Stimulated activated CD4-positive, alpha-beta T cell treated with anti-CD3 and anti-CD28 coated beads, TNF-alpha, amount 100 ng/mL, for 1 hour (primary cell): ENCODE results near the gene CPLANE2.
"Not testable (repeated sequence)": the region's sequence is repeated elsewhere in the genome, so short reads cannot be mapped to it uniquely, and the experiment has no call there.

ENCODE experiments used
- DNase-seq, 3 donors: peaks; one replicate each; pipeline ENCODE4 v3.0.0-alpha.2; 2020; ENCODE audit warnings: low read depth in 3 of 3, low spot score in 1 of 3

CPLANE2 gene

DNA sequence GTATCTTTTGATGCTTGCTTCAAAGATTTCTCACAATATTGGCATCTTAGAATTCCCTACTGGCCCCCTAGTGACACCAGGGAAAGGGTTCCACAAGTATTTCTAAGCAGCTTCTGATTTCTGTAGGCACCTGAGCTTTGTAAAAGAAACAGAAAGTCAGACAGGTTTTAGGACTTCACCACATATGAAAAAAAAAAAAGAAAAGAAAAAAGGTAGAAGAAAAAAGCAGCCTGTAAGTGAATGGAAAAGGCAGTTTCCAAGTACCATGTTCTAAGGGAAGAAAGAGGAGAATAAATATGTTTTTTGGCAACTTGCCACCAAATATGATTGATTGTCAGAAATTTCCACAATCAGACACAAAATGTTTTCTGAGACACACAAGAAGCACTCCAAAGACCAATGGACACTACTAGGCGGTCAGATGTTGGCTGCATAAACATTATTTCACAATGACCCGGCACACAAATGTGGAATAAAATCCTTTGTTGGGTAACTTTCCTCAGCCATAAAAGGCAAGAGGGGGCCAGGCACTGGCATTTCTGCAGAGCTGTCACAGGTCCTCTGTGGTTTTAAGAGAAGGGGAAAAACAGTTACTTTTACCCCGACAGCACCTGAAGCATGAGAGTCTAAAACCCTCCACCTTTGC is 12.7 kb upstream of the CPLANE2 start:
- no peak for DNase-seq

DNA sequence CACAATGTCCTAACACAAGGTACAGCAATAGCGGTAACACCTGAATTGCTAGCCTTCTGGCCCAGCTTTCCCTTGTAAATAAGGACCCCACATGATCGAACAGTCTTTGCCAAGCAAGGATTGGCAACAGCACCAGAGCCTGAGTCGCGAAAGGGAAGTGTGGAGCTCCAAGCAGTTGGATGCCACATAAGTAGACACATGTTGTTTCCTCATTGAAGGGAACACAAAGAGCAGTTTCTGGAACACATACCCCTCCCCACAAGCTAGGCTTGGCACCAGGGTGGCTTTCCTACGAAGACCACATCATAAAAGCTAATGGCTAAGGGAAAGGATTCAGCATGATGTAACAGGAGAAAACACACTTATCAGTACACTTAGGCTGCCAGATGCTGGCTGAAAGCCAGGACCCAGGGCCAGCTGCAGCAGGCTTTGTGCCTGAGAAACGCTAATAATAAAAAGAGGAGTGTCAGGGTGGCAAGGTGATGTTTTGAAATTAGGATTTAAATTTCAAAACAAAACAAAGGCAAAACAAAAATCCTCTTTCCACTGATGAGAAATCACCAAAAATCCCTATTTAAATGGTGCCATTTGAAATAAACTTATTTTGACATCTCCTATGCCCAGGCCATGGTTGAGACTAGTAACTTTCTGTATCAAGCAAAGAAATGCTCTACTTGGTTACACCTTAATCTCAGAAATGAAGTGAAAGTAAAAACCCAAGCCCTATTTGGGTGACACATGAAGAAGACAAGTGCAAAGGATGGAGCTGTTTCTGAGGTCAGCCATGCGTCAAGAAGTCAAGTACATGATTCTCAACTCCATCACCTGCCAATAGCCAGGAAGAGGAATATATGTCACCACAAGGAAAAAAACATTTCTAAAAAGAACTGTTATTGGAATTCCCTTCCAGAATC is 11.9 kb upstream of the CPLANE2 start:
- DNase-seq: no peak

DNA sequence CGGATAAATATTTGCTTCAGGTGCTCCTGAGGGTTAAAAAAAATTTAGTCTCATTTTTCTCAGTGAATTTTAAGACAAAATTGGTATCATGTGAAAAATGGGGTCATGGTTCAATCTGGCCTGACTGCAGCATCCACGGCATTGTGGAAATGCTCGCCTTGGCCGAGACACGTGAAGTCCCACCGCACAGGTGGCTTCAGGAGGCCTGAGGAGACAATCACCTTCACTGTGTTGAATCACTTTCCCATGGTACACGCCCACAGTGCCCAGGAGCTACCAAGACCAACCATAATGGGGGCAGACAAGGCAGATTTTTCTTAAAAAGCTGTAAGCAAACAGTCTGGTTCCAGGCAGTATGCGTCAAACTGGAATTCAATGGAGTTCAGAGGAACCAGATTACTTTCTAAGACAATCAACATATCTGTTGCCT is 11.0 kb upstream of the CPLANE2 start:
- no peak for DNase-seq

DNA sequence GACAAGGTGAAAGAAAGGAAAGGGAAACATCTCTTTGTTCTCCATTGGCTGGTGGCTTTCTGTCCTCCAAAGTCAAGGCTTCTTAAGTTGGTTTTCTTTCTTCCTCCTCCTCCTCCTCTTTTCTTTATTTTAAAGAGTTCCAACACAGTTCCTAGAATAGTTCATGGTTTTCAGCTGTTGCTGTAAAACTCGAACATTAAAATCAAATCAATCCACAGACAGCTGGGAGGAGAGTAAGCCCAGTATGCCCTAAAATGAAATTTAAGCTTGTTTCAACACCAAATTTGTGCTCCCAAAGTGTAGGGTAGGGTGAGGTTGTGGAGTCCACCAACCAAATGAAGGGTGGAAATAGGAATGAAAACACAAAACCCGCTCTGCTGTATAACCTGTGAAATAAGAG is 10.5 kb upstream of the CPLANE2 start:
- no peak for DNase-seq

DNA sequence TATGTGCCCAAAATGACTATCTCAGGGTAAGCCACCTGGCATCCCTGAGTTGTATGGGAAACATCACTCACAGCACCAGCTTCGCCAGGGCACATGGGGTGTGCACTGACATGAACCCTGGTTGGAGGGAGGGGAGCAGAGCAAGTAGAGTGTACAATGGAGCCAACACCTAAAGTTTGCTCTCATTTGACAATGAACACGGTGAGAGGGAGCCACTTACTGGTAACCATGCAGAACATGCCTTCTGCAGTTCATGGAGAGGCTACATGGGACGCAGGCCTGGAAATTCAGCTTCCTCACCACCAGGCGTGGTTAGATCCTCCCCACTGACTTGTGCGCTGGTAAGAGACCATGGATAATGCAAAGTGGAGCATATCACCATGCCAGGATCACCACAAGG is 10.0 kb upstream of the CPLANE2 start:
- DNase-seq: no peak

DNA sequence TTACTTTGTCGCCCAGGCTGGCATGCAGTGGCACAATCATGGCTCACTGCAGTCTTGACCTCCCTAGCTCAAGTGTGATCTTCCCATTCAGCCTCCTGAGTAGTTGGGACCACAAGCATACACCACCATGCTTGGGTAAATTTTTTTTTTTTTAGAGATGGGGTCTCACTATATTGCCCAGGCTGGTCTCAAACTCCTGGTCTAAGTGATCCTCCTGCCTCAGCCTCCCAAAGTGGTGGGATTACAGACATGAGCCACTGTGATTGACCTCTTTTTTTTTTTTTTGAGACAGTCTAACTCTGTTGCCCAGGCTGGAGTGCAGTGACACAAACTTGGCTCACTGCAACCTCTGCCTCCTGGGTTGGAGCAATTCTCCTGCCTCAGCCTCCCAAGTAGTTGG is 9.3 kb upstream of the CPLANE2 start:
- not testable (repeated sequence) for DNase-seq

DNA sequence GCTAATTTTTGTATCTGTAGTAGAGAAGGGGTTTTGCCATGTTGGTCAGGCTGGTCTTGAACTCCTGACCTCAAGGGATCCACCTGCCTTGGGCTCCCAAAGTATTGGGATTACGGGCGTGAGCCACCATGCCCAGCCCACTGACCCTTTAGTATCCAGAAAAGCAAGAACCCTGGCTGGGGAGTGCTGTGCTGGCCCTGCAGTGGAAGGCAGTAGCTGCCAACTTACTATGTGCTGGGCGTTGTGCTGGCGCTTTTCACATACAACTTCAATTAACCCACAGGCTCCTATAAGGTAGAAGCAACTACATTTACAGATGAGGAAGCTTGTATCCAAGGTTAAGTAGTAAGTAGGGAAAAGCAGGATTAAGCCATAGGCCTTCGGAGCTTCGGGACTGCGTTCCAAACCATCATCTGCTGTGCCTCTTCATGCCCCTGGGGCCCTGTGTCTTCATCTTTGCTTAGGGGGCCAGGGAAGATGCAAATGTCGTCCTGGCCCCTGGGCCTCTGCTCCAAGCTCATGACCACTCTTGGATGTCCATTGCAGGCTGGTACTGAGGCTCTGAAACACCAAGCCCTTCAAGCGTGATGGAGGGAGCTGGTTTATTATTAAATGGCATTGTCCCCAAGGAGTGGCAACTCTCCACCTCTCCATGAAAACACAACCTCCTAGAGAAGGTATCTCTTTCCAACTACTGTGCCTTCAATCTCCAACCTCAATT is 8.7 kb upstream of the CPLANE2 start:
- DNase-seq: no peak

DNA sequence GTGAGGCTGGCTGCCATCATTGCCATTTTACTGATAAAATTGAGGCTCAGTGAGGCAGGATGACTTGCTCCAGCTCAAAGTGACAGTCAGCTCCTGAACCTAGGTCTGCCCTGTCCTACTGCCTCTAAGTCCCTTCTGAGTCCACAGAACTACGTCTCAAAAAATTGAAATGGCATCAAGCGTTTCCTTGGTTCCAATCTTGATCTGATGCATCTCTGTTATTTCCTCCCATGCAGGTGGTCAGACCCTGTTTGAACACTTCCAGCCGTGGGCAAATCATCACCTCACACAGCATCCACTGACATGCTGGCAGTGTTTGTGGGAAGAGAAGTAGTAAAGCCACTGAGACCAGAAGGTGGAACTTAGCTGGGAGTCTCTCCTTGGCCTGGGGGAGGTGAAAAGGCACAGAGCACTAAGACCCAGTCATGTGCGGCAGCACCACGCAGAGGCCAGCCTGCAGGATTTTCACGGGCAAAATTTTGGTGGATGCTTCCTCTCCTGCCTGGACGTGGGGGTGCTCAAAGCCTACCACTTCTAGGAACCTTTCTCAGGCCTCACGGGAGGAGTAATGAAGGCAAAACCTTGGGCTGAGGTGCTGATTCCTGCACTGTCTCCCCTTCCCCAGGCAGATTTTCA is 7.8 kb upstream of the CPLANE2 start:
- DNase-seq: no peak

DNA sequence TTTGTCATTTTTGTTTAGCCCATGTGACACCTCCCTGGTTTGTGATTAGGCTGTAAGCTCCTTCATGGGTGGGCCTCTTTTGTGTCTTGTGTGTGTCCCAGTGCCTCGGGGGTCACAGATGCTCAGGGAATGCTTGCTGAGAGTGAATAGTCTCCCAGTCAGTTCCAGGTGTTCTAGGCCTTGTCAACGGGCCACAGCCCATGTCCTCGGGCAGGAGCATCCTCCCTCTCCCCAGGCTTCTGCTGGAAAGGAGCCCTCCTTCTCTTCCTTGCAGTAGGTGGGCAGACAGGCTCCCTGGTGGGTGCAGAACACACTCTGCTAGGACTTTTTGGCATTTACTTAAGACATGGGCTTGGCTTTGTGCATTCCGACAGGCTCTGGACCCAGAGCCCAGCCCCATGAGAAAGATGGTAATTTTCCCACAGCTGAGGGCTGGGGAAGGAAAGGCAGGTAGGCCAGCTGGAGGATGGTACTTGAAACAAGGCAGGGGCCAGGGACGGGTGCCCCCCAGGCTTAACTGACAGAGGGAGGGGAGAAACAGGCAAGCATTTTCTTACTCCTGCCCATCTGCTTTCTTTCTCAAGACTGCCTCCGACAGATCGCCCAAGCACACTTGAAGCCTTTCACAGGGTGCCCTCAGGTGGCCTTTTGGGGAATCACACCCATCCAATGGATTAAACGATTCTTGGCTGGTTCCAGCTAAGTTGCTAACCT is 7.1 kb upstream of the CPLANE2 start:
- peak; percentile 38 to 63 (median 42) for DNase-seq

DNA sequence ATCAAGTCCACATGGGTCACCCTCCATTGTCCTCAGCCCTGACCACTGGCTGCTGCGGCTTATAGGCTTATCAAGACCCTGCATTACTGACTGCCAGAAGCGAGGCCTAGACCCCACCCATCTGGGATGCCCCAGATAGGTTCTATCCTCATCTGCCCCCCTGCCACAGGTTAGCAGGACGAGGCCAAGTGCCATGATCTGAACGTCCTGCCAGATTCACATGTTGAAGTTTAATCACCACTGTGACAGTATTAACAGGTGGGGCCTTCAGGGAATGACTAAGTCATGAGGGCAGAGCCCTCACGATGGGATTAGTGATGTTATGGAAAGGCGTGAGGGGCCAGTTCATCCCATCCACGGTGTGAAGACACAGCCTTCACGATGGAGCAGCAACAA is 6.2 kb upstream of the CPLANE2 start:
- DNase-seq: no peak

DNA sequence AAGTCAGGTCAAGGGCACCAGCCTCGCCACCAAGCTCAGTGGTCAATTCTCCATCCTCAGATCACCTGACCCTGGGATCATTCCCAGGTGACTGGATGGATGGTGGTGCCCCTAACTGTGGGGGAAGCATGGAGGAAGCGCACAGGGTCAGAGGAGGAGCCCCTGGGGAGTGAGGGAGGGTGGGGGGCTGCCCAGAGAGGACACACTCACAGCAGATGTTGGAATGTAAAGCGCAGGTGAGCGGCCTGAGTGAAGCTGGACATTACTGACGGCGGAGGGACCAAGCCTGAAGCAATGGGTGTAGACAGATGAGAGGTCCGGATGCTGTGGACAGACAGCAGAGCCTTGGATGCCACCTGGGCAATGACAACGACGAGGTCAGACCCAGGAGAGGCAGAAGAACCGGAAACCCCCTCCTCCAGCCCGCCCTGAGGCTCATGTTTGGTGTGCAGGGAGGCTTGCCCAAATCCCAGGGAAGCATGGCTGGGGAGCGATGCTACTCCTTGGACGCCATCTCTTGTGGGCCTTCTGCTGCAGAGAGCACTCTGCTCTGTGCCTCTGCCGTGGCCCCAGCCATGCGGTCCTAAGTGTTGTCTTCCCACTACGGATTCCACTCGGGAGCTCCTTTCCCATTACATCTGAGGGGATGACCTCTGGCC is 5.7 kb upstream of the CPLANE2 start:
- DNase-seq: no peak

DNA sequence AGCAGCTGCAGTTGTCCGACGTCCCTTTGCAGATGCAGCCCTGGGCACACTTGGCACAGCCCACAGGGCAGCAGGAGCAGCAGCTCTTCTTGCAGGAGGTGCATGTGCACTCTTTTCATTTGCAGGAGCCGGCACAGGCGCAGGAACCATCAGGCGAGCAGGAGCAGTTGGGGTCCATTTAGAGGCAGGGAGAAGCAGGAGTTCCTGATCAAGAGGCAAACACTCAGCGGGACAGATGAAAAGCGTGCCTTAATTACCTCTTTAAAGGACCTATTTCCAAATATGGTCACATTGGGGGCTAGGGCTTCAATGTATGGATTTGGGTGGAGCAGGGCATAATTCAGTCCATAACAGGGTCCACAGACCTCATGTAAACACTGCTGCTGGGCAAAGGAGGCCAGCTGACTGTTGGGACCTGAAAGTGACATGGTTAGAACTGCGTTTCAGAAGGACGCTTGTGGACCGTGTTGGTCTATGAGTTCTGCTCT is 4.3 kb upstream of the CPLANE2 start:
- no peak for DNase-seq

DNA sequence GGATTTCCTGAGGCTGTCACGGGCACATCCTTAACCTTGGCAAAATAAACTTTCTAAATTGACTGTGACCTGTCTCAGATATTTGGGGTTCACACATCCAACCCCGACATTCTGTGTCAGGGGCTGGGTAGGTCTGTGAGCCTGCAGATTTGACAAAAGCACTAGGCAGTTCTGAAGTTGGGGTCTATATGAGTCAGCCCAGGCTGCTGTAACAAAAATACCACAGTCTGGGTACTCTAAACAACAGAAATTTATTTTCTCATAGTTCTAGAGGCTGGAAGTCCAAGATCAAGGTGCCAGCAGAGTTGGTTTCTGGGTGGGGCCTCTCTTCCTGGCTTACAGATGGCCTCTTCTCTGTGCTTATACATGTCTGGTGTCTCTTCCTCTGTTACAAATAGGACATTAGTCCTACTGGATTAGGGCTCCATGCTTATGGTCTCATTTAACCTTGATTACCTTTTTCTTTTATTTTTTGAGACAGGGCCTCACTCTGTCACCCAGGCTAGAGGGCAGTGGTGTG is 3.0 kb upstream of the CPLANE2 start:
- no peak for DNase-seq

DNA sequence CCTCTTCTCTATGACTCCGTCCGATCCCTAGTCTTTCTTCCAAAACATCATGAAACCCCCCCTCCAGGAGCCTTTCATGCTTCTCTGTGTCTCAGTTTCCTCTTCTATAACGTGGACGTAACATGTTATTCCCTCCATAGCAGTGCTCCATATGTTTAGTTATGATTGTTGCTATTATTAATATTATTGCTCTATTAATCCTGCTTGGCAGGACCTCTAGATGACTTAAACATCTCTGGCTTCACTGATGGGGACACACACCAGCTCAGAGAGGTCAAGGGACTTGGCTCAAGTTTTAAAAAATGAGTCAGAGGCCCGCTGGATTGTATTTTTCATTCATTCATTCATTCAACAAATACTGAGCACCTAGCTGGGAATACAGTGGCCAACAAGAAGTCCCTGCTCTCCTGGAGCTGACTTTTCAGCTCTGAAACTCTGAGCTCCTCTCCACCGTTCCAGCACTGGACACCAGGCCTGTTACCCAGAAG is 404 bp upstream of the CPLANE2 start:
- DNase-seq: no peak

DNA sequence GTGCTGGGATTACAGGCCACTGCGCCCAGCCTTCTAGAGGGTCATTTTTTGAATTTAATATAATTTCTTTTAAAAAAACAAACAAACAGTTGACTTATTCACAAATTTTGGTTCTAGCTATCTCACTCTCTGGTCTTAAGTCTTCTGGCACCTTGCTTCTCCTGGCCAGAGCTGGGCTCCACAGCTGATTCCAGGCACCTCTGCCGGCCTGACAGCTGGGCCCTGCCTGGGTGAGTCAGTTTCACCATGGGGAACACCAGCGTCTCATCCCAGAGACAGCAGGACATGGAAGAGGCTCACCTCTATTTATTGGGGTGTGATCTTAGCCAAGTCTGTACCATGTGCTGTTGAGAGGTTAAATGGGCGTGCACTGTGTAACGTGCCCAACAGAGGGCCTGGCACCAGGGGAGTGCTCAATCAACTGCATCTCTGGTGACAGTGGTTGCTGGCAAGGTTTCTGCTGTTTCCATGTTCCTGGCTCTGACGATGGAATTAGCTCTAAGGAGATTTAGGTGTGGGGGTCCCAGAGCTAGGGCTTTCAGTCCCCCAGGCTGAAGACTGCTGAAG is 956 bp downstream of the CPLANE2 start:
- DNase-seq: peak in 2 of 3 donors; percentile 13 to 27

DNA sequence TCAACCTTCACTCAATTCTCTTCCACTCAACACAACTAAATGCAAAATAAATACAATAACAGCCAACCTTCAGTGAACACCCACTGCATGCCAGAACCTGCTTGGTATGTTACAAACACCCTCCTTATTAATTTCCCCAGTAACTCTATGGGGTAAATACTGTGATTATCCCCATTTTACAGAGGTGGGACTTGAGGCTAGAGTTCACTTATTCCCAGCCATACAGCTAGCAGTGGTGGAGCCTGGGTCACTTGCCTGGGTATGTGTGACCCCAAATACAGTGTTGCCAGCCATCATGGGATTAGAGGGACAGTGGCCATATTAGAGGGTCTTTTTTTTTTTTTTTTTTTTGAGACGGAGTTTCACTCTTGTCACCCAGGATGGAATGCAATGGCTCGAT is 1.6 kb downstream of the CPLANE2 start:
- DNase-seq: no peak

DNA sequence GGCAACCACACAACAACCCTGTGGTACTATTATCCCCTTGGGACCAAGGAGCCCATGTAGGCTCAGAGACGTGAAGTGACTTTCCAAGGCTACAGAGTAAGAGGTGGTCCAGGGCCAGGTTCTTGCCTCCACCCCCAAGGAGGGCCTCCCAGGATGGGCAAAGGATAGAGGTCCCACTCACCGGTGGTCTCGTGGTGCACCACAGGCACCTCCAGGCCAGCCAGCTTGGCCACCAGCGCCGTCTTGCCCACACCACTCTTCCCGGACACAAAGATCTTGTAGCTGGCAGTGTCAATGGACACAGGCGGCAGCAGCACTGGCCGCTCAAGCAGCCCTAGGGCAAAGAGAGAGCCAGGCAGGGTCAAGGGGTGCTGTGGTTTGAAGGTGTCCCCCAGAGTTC is 3.6 kb downstream of the CPLANE2 start:
- DNase-seq: no peak

DNA sequence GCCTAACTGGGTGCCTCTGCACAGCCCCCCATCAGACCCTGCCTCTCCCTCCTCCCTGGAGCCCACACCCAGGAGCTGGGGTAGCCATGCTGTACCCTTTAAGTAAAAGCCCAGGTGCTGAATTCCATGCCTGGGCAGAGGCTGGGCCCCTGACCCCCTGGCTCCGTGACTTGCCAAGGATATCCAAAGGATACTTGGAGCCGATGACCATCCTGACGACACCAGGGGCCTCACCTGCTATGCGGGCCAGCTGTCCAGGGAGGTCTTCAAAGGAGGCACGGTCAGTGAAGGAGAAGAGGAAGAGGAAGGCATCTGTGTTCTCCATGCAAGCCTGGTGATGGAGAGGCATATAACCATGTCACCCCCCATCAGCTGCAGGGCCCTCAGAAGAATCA is 4.7 kb downstream of the CPLANE2 start:
- DNase-seq: no peak
